ENCODE results near the gene MYO18A.
"Not testable (repeated sequence)": the region's sequence is repeated elsewhere in the genome, so short reads cannot be mapped to it uniquely, and the experiment has no call there.

Gene MYO18A

DNA sequence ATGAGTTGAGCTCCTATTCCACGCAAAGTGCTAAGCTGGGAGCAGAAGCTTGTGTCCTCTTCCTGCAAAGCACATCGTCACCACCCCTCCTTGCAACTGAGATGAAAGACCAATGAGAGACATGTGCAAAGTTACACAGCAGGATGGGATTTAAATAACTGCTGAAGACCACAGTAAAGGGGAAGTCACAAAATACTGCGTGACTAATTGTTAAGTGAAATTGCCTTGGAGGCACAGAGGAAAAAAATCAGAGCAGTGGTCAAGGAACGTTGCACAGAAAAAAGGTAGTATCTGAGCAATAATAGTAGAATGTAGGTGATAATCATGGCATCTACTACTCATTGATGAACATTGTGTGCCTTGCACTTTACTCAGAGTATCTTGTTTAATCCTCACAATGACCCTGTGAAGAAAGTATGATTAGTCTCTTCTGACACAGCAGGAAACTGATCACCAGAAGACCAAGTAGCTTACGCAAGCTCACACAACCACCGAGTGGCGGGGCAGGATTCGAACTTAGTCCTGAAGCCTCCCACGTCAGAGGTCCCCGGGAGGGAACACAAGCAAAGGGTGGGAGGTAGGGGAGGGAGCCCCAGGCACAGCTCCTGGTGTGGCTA, 15.4 kb upstream of the MYO18A start:
- DNase-seq = no peak

DNA sequence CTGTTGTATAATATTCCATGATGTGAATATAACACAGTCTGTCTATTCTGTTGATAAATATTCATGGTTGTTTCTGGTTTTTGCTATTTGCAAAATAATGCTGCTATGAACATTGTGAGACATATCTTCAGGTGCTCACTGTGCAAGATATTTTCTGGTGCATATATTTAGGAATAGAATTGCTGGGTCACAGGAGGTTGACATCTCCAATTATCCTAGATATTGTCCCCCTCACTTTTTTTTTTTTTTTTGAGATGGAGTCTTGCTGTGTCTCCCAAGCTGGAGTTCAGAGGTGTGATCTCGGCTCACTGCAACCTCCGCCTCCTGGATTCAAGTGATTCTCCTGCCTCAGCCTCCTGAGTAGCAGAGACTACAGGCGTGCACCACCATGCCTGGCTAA, 14.5 kb upstream of the MYO18A start:
- DNase-seq = no peak

DNA sequence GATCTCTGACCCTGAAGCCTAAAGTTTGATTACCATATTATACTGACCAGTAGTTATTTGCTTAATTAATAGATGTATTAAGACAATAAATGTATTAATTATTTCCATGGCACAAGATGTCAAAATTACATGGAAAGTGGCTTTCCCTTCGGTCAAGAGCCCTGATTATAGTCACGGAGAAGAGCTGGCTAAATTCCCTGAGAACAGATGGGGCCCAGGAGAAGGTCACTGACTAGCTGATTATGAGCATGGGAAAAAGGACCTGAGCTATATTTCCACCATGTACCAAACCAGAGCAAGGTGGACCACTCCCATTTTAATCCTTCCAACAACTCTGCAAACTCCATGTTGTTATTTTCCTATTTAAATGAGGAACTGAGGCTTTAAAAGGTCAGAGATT, 12.9 kb upstream of the MYO18A start:
- no peak for DNase-seq

DNA sequence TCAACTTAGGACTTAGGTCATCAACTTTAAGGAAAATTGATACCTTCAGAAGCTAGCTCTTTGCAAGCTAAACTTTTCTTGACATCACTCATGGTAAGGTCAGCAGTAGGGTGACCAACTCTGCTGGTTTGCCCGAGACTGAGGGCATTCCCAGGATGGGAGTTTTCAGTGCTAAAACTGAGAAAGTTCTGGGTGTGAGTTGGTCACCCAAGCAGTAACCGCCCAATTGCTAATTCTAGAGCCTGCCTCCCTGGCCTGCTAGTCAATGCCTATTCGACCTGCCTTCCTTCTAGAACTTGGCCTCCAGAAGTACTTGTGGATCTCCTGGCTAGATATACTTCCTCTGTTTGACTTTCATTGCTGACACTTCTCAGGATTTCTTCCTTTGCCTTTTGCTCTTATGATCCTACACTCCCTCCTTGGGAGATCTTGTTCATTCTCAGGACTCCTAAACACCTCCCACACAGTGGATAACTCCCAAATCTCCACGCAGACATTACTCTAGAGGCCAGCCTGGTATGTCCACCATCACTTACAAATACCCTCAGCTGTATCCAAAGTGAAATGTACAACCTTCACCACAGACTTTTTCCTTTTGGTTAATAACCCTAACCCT, 10.5 kb upstream of the MYO18A start:
- DNase-seq = no peak

DNA sequence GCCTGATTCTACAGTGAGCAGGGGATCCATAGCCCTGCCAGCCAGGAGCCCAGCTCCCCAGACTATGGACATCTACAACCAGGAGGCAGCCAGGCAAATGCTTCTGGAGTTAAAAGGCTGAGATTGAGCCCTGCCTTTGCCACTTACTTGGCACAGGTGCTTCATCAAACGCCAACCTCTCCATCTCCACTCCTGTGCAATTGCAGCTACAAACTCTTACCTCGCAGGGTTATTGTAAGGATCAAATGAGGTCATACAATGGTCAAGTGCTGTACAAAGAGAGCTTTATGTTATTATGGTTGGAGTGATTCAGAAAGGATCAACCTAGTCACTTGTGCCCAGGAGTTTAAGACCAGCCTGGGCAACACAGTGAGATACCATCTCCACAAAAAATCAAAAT, 9.8 kb upstream of the MYO18A start:
- no peak for DNase-seq

DNA sequence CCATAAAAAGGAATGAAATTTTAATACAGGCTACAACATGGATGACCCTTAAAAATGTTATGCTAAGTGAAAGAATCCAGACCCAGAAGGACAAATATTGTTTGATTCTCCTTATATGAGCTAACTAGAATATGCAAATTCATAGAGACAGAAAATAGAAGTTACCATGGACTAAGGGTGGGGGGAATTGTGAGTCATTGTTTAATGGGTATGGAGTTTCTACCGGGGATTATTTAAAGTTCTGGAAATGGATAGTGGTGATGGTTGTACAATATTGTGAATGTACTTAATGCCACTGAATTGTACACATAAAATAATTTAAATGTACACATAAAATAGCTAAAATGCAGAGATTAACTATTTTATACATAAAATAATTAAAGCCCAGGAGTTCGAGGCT, 9.2 kb upstream of the MYO18A start:
- no peak for DNase-seq

DNA sequence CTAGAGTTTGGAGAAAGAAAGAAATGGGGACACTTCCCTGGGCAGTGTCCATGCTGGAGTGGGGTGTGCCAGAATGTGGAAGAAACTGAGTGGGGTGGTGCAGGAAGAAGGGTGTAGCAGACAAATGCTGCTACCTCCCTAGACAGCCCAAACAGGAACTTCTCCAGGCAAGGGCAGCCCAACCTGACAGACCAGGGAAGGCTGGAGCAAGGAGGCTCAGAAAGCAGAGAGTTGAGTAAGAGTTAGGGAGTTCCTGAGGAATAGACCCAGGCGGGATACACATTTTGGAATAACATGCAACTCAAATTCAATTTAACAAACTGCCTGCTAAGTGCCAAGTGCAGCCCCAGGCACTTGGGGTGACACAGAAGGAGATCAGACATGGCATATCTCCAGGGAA, 1.0 kb upstream of the MYO18A start:
- no peak for DNase-seq

DNA sequence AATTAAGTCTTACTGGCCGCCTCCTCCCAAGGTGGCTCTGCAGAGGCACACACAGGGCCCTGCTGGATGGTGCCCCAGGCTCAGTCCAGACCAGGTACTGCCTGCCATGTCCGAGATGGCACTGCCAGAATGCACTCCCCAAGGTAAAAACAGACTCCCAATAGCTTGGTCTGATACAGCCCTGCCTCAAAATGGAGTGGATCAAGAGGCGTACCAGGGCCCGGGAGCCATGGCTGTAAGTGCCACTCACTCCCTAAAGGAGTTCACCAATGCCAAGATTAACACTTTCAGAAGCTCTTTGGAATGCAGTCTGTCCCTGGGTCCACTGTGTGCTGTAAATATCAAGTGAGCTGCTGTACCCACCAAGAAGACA, 576 bp upstream of the MYO18A start:
- DNase-seq = no peak

DNA sequence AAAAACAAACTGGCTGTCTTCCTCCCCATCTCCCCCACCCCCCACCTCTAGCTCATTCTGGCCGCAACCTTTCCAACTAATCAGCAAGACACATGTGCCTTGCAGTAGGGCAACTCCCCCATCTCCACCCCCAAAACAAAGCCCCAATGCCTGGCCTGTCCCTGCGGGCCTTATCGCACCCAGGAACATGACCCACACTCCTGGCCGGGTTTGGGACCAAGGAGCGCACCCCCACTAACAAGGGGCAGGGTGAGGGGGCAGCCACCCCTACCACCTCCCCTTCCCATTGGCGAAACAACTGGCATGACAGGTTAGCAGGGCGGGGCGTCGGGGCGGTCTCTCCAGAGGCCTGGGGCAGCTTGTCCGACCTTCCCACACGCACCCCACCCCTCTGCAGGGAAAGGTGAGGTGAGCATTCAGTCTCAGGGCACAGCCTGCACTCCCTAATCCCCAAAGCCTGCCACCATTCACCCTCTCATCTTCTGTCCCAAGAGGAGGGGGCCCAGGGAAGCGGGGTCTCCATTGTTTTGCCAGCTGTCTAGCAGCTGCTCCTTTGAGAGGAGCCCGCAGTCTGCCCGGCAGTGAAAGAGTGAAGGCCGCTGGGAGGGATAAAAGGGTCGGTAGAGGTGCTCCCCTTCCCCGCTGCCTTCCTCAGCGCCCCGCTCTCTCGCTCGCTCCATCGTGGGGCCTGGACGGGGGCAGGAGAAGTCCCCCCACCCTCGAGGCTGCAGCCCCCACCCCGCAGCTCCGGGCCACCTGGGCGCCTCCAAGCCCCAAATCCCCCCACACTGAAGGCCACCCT, 765 bp downstream of the MYO18A start:
- DNase-seq = no peak

DNA sequence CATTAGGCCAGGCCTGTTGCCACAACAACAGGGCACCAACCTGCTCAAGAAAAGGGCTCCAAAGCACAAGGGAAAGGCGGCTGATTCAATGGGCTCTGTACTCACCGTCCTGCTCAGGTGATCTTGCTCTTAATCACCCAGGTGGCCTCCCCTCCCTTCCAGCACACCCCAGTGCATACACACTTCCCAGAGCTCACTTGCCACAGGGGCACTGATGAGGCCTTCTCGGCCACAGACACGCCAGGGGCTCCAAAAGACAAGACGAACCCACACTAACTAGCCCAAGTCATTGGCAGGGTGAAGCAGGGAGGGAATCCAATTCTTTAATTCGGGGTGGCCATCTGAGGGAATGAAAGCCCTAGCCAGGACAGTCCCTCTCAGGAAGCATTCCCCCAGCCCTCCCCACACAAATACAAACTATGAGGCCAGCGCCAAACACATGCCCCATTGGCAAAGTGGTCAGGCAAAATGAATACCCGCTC, 1.4 kb downstream of the MYO18A start:
- DNase-seq = no peak

DNA sequence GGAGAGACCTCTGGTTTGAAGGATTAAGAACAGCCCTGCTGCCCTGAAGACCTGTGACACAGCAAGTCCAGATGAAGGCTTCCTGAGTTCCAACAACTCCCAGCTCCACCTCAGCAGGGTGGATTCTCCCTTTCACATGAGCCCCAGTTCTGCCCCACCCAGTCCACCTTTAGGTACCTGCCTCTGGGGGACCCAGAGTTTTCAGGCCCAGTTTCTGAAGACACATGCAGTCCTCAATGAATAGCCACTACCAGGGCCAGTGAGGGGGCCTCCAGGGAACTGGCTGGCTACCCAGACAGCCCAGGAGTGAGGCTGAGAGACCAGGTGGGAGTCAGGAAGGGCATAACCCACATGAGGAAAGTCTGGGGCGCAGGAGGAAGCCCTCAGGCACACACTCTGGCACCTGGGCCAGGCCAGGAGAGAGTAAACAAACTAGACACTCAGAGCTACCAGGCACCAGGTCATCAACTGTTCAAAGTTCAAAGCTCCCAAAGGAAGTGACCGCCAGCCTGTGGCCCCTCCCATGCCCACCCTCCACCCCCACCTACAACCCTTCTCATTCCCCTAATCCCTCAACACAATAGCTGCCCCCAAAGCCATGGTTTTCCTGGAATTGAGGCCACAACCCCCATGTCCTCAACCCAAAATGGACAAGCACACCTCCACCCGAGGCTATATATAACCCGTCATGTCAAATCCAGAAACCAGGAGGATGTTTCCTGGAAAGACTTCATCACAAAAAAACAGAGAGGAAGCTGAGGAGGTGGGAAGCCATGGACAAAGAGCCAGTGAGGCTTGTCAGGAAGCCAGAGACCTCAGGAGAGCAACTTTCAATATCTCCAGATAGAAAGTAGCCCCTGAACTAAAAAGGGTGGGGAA, 2.1 kb downstream of the MYO18A start:
- DNase-seq = no peak

DNA sequence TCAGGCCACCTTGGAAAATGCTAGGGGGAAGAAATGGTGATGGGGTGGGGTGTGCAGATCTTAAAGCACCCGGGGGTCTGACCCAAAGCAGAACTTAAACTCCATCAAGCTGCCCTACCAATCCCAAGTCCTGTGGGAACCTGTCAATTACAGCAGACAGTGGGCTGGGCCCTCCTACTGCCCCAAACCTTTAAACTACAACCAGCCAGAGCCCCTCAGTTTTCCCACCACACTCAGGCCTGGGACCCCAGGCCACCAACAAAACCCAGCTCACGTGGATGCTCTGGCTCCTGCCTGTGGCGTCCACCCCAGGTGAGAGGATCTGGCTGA, 2.7 kb downstream of the MYO18A start:
- DNase-seq = no peak

DNA sequence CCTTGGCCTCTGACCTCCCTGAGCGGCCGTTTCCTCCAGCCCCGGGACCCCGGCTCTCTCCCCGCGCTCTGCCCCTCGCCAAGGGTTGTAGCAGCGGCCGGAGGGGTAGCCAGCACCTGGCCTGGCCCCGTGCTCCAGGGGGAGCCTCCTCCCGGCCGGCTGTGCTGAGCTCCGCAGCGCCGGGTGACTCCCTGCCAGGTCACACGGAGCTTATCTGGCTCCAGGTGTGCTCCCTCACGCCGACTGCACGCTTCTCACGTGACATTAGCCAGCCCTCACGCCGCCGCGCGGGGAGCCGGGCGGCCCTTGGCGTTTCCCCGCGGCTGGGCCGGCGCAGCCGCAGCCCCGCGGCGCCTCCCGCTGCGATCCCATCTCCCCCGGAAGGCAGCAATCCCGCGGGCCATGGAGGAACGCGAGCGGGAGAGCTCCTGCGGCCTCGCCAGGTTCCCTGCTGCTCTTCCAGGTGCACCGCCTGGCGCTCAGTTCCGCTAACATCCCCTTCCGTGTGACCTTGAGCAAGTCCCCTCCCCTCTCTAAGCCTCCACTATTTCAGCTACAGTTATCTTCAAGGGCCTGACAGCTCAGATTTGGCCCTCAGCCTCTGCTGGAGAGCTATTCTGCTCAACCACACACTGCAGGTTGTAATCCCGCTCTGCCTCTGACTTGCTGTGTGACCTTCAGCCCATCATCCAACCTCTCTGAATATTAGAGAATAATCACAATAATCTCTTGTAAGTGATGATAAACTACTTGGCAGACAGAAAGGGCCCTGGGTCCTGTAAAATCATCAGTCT, 3.4 kb downstream of the MYO18A start:
- no peak for DNase-seq

DNA sequence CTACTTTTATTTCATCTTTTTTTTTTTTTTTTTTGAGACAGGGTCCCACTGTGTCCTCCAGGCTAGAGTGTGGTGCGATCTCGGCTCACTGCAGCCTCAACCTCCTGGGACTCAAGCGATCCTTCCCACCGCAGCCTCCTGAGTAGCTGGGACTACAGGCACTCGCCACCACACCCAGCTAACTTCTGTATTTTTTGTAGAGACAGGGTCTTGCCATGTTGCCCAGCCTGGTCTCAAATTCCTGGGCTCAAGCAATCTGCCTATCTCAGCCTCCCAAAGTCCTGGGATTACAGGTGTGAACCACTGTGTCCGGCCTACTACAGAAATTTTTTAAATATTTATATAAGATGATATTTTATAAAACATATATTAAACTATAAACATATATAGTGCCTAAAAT, 4.8 kb downstream of the MYO18A start:
- DNase-seq = no peak

DNA sequence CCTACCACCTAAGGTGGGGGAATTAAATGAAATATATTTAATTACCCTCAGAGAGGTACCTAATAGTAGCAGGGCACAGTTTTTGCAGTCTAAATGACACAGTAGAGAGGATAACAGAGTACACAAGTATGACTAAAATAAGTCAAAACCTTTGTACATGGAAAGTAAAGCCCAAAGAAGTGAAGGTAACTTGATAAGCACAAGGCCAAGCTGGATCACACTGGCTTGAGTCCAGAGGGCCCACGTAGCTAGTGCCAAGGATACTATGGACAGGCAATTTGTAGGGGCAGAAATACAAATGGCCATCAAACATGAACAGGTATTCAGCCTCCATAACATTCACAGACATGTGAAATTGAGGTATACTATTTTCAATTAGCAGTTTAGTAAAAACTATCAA, 7.6 kb downstream of the MYO18A start:
- DNase-seq = no peak

DNA sequence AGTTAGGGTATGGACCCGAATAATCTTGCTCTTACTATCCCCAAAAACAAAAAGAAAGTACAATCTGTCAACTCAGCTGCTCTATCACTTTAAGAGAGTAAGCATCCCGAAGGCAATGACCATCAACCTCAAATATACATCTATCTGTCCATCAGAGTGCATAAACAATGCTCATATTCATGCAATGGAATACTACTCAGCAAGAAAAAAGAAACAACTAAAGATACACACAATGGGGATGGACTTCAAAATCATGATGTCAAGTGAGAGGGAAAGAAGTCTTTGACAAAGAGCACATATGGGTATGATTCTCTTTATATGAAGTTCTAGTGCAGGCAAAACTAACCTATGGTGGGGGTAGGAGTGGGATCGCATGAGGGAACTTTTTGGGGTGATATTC, 9.5 kb downstream of the MYO18A start:
- no peak for DNase-seq

DNA sequence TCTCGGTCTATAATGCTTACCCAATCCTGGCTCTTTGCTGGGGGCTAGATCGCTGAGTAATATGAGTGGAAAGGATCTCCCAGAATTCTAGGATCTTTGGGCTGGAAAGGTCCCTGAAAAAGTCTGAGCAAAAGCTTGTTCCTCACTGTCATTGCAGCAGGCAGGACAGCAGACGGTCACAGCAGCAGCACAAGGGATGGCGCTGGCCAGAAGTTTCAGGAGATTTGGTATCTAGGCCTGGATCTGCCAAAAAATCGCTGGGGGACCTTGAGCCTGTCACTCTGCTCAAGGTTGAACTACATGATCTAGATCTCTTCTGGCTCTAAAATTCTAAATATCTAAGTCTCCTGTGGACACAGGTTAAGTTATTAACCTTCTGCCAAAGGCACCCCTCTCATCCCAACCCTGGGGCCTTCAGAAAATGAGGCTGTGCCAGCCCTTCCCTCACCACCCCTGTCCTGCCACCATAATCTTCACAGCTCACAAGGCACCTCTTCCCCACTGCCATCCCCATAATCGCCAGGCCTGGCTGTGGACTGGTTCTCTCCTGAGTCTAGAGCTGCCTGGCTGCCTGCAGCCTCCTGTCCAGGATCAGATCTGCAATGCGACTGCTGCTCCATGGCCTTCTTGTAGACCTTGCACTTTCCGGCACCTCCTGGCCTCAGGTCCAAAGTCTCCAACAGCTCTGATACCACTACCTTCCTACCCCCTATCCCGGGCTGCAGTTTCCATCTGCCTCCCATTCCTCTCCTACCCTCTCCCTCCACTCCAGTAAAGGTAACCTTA, 10.2 kb downstream of the MYO18A start:
- no peak for DNase-seq

DNA sequence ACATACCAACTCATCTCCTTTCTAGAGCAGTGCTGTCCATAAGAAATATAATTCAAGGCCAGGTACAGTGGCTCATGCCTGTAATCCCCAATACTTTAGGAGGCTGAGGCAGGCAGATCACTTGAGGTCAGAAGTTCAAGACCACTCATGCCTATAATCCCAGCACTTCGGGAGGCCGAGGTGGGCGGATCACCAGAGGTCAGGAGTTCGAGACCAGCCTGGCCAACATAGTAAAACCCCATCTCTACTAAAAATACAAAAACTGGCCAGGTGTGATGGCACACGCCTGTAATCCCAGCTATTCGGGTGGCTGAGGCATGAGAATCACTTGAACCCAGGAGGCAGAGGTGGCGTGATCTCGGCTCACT, 11.5 kb downstream of the MYO18A start:
- not testable (repeated sequence) for DNase-seq

DNA sequence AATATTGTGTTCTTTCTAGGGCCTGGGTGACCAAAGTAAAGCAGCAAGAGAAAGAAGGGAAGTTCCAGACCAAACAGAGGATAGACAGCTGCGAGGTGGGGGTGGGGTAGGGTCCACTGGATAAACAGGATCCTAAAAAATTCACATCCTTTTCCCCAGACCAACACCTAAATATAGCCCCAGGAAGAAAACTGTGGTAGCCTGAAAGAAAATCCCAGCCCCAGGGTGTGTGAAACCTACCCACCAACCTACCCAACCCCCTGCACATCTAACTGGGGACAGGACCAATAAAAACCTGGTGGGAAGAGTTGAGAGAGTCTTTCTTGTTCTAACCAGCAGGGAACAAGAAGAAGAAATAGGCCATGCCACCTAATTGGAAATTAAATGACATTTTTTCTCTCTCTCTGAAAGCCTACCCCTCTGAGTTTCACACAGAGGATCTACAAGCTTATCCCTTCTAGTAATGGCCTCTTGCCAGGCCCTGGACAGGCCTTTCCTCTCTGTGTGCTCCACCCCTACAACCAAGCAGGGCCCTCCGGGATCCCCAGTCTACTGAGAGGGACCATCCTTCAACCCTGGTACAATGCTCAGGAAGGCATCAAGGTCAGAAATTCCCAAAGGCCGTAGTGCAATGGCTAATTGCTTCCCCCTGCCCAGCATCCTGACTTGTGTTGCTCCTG, 12.0 kb downstream of the MYO18A start:
- DNase-seq = no peak

DNA sequence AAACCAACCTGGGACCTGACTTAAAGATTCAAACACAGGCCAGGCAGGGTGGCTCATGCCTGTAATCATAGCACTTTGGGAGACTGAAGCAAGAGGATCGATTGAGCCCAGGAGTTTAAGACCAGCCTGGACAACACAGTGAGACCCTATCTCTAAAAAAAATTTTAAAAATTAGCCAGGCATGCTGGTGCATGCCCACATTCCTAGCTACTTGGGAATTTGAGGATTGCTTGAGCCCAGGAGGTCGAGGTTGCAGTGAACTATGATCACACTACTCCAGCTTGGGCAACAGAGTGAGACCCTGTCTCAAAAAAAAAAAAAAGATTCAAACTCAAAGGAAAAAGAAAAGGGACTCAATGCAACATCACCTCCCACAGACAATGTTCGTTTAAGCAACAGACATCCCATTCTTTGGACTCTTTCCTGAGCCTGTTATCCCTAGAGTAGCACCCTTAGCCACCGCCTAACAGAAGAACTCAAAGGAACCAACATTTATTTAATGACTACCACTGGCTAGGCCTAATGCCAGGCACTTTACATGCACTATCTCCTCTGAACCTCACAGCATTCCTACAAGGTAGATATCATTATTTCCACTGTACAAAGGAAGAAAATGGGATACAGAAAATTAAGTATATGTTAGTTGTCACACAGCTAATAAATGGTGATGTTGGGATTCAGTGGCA, 12.7 kb downstream of the MYO18A start:
- no peak for DNase-seq

DNA sequence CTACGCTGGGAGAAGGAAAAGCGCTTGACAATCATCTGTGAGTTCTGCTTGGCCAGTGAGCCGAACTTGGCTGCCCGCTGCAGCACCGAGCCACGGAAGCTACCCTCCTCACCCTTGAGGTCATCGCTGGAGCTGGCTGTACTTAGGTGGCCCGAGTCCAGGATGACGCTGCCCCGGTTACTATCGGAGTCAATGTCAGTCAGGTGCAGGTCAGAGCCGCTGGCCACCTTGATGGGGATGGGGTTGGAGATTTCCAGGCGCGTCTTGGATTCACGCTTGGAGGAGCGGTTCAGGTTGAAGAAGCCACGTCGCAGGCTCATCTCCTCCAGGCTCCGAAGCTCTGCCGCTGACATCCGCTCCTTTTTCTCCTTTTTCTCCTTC, 13.7 kb downstream of the MYO18A start:
- no peak for DNase-seq
